ENCODE results near the gene OR6N2.

OR6N2 gene

DNA sequence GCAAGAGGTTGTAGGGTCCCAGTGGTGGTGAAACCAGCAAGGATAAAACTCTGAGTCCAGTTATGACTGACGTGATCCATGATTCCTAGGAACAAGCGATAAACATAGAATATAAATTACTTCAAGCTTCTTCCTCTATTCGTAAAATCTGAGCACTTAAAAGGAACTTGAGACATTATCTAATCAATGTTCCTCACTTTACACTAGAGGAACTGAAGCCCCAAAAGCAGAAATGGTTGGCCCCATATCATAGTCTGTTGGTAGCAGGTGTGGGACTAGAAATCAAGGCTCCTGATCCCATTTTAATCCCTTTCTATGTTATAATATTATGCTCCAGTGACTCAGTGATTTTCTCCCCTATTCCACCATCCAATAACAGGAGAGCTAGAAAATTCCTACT, 28.3 kb upstream of the OR6N2 start:
- no peak overlapping the region for H3K4me3 ChIP-seq (ENCODE audit: low read depth, low read length)
- DNase-seq: no peak

DNA sequence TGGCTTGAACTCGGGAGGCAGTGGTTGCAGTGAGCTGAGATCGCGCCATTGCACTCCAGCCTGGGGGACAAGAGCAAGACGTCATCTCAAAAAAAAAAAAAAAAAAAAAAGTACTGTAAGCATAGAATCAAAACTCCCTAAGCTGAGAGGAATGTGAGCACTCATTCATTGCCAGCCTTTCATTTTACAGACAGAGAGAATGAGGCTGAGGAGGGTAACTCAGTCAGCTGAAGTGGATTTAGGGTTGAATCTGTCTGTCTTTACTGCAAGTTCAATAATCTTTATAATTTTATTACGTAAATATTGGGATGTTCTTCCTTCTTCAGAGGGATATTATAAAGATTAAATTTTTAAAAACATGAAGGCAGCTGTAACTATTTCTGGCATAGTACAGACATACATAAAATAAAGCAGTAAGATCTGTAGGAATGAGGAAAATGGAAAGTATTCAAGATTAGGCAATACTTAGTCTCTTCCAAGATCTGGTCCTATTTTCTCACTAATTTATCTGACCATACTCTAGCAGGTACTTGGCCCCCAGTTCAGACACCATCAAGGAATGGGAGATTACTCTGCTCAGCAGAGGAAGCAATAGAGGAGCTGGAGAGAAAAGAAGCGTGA, 26.0 kb upstream of the OR6N2 start:
- H3K27me3 ChIP-seq (replicated peaks): no peaks in the 10 kb centered on the region
- in situ Hi-C loops (cut with HindIII; ENCODE audit: low pct_ligation_motif_present, low sequenced_read_pairs): no loop called here
- H3K4me3 ChIP-seq (ENCODE audit: low read depth, low read length): no peak overlapping the region
- no peaks in the 10 kb centered on the region for H3K36me3 ChIP-seq (replicated peaks)
- TF ChIP-seq, protein P1, sequence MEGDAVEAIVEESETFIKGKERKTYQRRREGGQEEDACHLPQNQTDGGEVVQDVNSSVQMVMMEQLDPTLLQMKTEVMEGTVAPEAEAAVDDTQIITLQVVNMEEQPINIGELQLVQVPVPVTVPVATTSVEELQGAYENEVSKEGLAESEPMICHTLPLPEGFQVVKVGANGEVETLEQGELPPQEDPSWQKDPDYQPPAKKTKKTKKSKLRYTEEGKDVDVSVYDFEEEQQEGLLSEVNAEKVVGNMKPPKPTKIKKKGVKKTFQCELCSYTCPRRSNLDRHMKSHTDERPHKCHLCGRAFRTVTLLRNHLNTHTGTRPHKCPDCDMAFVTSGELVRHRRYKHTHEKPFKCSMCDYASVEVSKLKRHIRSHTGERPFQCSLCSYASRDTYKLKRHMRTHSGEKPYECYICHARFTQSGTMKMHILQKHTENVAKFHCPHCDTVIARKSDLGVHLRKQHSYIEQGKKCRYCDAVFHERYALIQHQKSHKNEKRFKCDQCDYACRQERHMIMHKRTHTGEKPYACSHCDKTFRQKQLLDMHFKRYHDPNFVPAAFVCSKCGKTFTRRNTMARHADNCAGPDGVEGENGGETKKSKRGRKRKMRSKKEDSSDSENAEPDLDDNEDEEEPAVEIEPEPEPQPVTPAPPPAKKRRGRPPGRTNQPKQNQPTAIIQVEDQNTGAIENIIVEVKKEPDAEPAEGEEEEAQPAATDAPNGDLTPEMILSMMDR (IDR thresholded peaks at IDR 0.05; ENCODE audit: low read depth, low read length, missing control alignments): no peak
- no peak for DNase-seq
- H3K27ac ChIP-seq: no peak overlapping the region

More for the DNA sequence above, 28.3 kb upstream of the OR6N2 start:
- no peak overlapping the region for H3K27ac ChIP-seq
- in situ Hi-C loops (cut with HindIII; ENCODE audit: low pct_ligation_motif_present, low sequenced_read_pairs): no loop called here
- H3K36me3 ChIP-seq (replicated peaks): no peaks in the 10 kb centered on the region
- TF ChIP-seq, protein P1 (IDR thresholded peaks at IDR 0.05; ENCODE audit: low read depth, low read length, missing control alignments): no peak
- H3K27me3 ChIP-seq (replicated peaks): no peaks in the 10 kb centered on the region

DNA sequence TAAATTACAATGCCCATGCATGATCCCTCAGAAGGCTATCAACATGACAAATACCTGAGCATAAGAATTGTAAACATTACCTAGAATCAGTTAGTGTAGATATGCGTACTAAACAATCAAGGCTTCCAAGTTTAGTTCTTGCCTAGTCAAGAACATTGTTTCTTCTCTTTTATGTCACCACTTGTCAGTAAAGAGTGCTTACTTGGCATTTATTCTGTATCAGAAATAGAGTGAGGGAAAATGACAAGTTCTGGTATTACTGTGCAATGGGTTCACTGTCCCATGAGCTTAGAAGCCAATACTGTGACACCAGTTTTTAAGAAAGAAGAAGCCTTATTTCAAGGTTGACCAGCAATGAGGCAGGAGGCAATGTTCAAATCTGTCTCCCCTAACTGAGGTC, 22.7 kb upstream of the OR6N2 start:
- H3K27me3 ChIP-seq (replicated peaks): no peaks in the 10 kb centered on the region
- H3K36me3 ChIP-seq (replicated peaks): no peaks in the 10 kb centered on the region
- in situ Hi-C loops (cut with HindIII; ENCODE audit: low pct_ligation_motif_present, low sequenced_read_pairs): no loop called here
- TF ChIP-seq, protein P1 (IDR thresholded peaks at IDR 0.05; ENCODE audit: low read depth, low read length, missing control alignments): no peak
- H3K4me3 ChIP-seq (ENCODE audit: low read depth, low read length): no peak overlapping the region
- no peak for DNase-seq
- no peak overlapping the region for H3K27ac ChIP-seq

DNA sequence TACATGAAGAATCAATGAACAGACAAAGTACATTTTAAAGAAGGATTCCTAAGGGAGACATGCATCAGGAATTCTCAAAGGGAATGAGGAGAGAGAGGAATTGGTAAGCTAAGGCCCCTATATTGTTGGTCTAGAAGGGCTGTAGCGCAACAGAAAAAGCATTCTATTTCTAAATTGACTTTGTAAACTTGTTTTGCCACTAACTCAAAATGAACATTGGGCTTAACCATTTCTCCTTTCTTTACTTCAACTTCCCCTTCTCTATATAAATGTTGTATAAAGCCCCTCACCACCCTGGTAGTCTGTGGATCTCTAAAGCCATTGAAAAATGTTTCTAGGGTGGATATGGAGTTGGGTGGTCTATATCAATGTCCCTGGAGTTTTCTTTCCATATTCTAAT, 20.4 kb upstream of the OR6N2 start:
- no peak overlapping the region for H3K27ac ChIP-seq
- no peak for DNase-seq

DNA sequence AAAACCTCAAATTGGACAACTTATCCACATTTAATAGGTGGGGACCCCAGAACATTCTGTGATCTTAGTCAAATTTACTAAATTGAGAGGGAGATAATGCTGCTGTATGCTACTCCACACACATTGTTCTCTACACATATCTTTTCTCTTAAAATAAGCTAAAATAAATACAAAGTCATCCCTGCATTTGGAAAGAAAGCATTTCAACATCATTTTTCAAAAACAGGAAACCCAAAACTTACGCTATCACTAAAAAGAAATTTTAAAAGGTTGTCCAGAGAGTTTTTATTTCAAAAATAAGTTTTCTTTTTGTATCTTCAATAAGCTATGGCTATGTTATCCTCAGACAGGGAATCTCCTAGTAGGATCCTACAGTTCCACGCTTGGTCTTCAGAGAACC, 19.5 kb upstream of the OR6N2 start:
- Histone ChIP-seq H3K27me3 (replicated peaks) (no peaks in the 10 kb centered on the region), H3K27ac (no peak overlapping the region), H3K4me3 (ENCODE audit: low read depth, low read length) (no peak overlapping the region), H3K36me3 (replicated peaks) (no peaks in the 10 kb centered on the region)
- in situ Hi-C loops (cut with HindIII; ENCODE audit: low pct_ligation_motif_present, low sequenced_read_pairs): no loop called here
- TF ChIP-seq, protein P1 (IDR thresholded peaks at IDR 0.05; ENCODE audit: low read depth, low read length, missing control alignments): no peak
- no peak for DNase-seq

More for the DNA sequence above, 20.4 kb upstream of the OR6N2 start:
- TF ChIP-seq, protein P1 (IDR thresholded peaks at IDR 0.05; ENCODE audit: low read depth, low read length, missing control alignments): no peak
- Histone ChIP-seq H3K36me3 (replicated peaks) (no peaks in the 10 kb centered on the region), H3K27me3 (replicated peaks) (no peaks in the 10 kb centered on the region), H3K4me3 (ENCODE audit: low read depth, low read length) (no peak overlapping the region)
- in situ Hi-C loops (cut with HindIII; ENCODE audit: low pct_ligation_motif_present, low sequenced_read_pairs): no loop called here

DNA sequence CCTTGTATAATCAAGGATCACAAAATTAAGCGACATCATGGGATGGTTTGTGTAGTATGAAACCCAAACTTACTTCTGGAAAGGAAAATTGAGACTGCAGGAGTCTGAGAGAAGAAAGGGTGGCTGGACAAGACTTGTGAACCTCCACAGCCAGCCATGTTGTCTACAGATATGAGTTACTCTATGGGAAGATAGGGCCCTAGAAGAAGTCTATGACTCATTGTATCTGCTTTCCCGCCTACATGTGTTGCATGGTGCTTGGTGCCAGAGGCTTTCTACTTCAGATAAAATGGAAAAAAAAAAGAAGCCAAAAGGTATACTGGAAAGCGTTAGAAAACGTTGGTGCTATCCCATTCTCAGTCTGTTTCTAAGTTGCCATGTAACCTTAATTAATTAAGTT, 18.7 kb upstream of the OR6N2 start:
- Histone ChIP-seq H3K36me3 (replicated peaks) (no peaks in the 10 kb centered on the region), H3K27me3 (replicated peaks) (no peaks in the 10 kb centered on the region), H3K4me3 (ENCODE audit: low read depth, low read length) (no peak overlapping the region), H3K27ac (no peak overlapping the region)
- no peak for DNase-seq
- in situ Hi-C loops (cut with HindIII; ENCODE audit: low pct_ligation_motif_present, low sequenced_read_pairs): no loop called here
- TF ChIP-seq, protein P1 (IDR thresholded peaks at IDR 0.05; ENCODE audit: low read depth, low read length, missing control alignments): no peak
